ENCODE measurements around the gene FSTL3.

- TF ChIP-seq CTCF (IDR thresholded peaks at IDR 0.05; ENCODE audit: low read length) (no peak), EZH2 (optimal IDR thresholded peaks at IDR 0.05; ENCODE audit: low read depth, low read length) (no peak), EZH2phosphoT487 (IDR thresholded peaks at IDR 0.05; ENCODE audit: low read length) (no peak)
Observed at GRCh38 chr19:688214-688613, 12.0 kb downstream of the FSTL3 start.

All from MM.1S (cell line).